Measurements from ENCODE around the gene ABCG1.

Gene ABCG1

GRCh38 chr21:42214081-42214750 is 4.7 kb upstream of the ABCG1 start:
- no peak for DNase-seq (ENCODE audit: low read depth)

- DNase-seq (ENCODE audit: low read depth), result no peak
Measured at GRCh38 chr21:42214921-42215320, 4.0 kb upstream of the ABCG1 start.

- no peak for DNase-seq (ENCODE audit: low read depth)
Measured at GRCh38 chr21:42215942-42216725, 2.8 kb upstream of the ABCG1 start.

- no peak for DNase-seq (ENCODE audit: low read depth)
Measured at GRCh38 chr21:42216726-42217572, 2.0 kb upstream of the ABCG1 start.

GRCh38 chr21:42219606-42220137 is 732 bp downstream of the ABCG1 start:
- DNase-seq (ENCODE audit: low read depth), result no peak

GRCh38 chr21:42220138-42220701 is 1.3 kb downstream of the ABCG1 start:
- no peak for DNase-seq (ENCODE audit: low read depth)

GRCh38 chr21:42221581-42222345 is 2.8 kb downstream of the ABCG1 start:
- no peak for DNase-seq (ENCODE audit: low read depth)

GRCh38 chr21:42222386-42222785 is 3.4 kb downstream of the ABCG1 start:
- no peak for DNase-seq (ENCODE audit: low read depth)

GRCh38 chr21:42222821-42223390 is 4.0 kb downstream of the ABCG1 start:
- DNase-seq (ENCODE audit: low read depth), result no peak

GRCh38 chr21:42223826-42224575 is 5.1 kb downstream of the ABCG1 start:
- no peak for DNase-seq (ENCODE audit: low read depth)

- no peak for DNase-seq (ENCODE audit: low read depth)
Measured at GRCh38 chr21:42225042-42225441, 6.1 kb downstream of the ABCG1 start.

- DNase-seq (ENCODE audit: low read depth), result no peak
Measured at GRCh38 chr21:42225571-42226155, 6.7 kb downstream of the ABCG1 start.

- DNase-seq (ENCODE audit: low read depth), result no peak
Measured at GRCh38 chr21:42226626-42227025, 7.7 kb downstream of the ABCG1 start.

- peak; percentile 84 for DNase-seq (ENCODE audit: low read depth)
Measured at GRCh38 chr21:42227909-42228708, 9.2 kb downstream of the ABCG1 start.

- no peak for DNase-seq (ENCODE audit: low read depth)
Measured at GRCh38 chr21:42228709-42229220, 9.8 kb downstream of the ABCG1 start.

GRCh38 chr21:42229676-42230075 is 10.7 kb downstream of the ABCG1 start:
- no peak for DNase-seq (ENCODE audit: low read depth)

- no peak for DNase-seq (ENCODE audit: low read depth)
Measured at GRCh38 chr21:42230178-42230577, 11.2 kb downstream of the ABCG1 start.

- no peak for DNase-seq (ENCODE audit: low read depth)
Measured at GRCh38 chr21:42230636-42231035, 11.7 kb downstream of the ABCG1 start.

GRCh38 chr21:42231756-42232155 is 12.8 kb downstream of the ABCG1 start:
- no peak for DNase-seq (ENCODE audit: low read depth)
